Fibroblast of lung (primary cell): Measurements from ENCODE around the gene KRTCAP2.

Experiments used
- EZH2 ChIP-seq: IDR thresholded peaks from 2 replicates; pipeline ENCODE4 v1.5.1; 2012; ENCODE audit warnings: low read length, control low read depth, mild to moderate bottlenecking; ENCODE audit errors: missing control alignments
- TF ChIP-seq, protein P1 (sequence below), 2 donors: IDR thresholded peaks in 1 of 2; conservative IDR thresholded peaks in 1 of 2; 1 replicate in 1 of 2; 2 replicates in 1 of 2; pipeline ENCODE4 v1.5.1; 2011 to 2012; ENCODE audit warnings: low read length in 2 of 2, control low read depth in 1 of 2, inconsistent platforms in 1 of 2, low read depth in 1 of 2, mild to moderate bottlenecking in 1 of 2

DNA sequence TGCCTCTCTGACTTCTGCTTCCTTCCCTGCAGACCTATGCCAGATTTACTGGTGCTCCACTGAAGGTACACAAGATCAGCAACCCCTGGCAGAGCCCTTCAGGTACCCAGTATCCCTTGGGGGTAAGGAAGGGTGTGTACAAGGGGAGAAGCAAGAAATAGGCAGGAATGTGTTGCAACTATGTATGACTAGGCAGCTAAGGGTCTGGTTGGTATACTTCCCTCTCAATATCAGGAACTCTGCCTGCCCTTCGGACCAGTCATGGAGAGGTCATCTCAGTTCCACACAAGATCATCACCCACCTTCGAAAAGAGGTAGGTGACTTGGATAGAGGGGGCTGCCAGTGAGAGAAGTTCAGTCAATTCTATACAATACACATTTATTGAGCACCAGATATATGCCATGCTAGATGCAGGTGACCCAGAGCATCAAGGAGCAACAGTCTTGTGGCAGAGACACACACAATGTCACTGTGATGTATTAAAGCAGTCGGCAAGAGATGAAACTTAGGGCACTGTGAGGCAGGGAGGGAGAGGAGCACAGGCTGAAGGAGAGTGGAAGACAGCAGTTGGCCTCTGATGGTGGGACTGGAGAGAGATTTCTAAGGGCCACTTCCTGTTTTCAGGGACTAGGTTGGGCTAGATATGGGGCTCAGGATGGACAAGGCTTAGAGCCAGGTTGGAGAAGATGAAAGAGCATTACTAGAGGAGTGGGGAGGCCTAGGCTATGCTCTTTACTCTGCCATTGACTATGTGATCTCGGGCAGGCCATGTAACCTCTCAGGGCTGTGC is 37.4 kb upstream of the KRTCAP2 start:
- TF ChIP-seq, protein P1, sequence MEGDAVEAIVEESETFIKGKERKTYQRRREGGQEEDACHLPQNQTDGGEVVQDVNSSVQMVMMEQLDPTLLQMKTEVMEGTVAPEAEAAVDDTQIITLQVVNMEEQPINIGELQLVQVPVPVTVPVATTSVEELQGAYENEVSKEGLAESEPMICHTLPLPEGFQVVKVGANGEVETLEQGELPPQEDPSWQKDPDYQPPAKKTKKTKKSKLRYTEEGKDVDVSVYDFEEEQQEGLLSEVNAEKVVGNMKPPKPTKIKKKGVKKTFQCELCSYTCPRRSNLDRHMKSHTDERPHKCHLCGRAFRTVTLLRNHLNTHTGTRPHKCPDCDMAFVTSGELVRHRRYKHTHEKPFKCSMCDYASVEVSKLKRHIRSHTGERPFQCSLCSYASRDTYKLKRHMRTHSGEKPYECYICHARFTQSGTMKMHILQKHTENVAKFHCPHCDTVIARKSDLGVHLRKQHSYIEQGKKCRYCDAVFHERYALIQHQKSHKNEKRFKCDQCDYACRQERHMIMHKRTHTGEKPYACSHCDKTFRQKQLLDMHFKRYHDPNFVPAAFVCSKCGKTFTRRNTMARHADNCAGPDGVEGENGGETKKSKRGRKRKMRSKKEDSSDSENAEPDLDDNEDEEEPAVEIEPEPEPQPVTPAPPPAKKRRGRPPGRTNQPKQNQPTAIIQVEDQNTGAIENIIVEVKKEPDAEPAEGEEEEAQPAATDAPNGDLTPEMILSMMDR (conservative IDR thresholded peaks at IDR 0.05 in 1 of 2, IDR thresholded peaks at IDR 0.05 in 1 of 2; ENCODE audit: low read depth in 1 of 2, low read length in 2 of 2) = no peak
- no peak for TF ChIP-seq EZH2
